IPS-15b (cell line): ENCODE measurements around the gene ARL2BP.

Experiments
- H3K27me3 ChIP-seq: one replicate; pipeline ENCODE4 v1.6.1; 2013; ENCODE audit warnings: low read length; ENCODE audit not compliant: control insufficient read depth, insufficient read depth
- H3K36me3 ChIP-seq: one replicate; pipeline ENCODE4 v1.6.1; 2013; ENCODE audit warnings: low read length; ENCODE audit not compliant: control insufficient read depth, insufficient read depth
- H3K4me1 ChIP-seq: one replicate; pipeline ENCODE4 v1.6.1; 2013; ENCODE audit warnings: mild to moderate bottlenecking, low read length; ENCODE audit not compliant: control insufficient read depth, insufficient read depth
- H3K4me3 ChIP-seq: one replicate; pipeline ENCODE4 v1.5.1; 2013; ENCODE audit warnings: low read depth, low read length
- H3K9ac ChIP-seq: one replicate; pipeline ENCODE4 v1.6.1; 2013; ENCODE audit warnings: low read depth, mild to moderate bottlenecking, low read length
- H3K9me3 ChIP-seq: one replicate; pipeline ENCODE4 v1.6.1; 2013; ENCODE audit warnings: mild to moderate bottlenecking, low read length; ENCODE audit not compliant: control insufficient read depth, insufficient read depth

The ARL2BP gene

GRCh38 chr16:57223057-57223456 lies 22.0 kb upstream of the ARL2BP start:
- no peaks in the 10 kb centered on the region for H3K27me3 ChIP-seq
- no peaks in the 10 kb centered on the region for H3K4me1 ChIP-seq
- no peak overlapping the region for H3K4me3 ChIP-seq
- peaks cover 18% of the 10 kb centered on the region for H3K36me3 ChIP-seq
- no peak overlapping the region for H3K9ac ChIP-seq
- no peaks in the 10 kb centered on the region for H3K9me3 ChIP-seq

GRCh38 chr16:57224651-57225335 lies 20.3 kb upstream of the ARL2BP start:
- no peaks in the 10 kb centered on the region for H3K4me1 ChIP-seq
- H3K9me3 ChIP-seq, result no peaks in the 10 kb centered on the region
- H3K36me3 ChIP-seq, result peaks cover 18% of the 10 kb centered on the region
- H3K27me3 ChIP-seq, result no peaks in the 10 kb centered on the region
- no peak overlapping the region for H3K4me3 ChIP-seq
- H3K9ac ChIP-seq, result no peak overlapping the region

DNA sequence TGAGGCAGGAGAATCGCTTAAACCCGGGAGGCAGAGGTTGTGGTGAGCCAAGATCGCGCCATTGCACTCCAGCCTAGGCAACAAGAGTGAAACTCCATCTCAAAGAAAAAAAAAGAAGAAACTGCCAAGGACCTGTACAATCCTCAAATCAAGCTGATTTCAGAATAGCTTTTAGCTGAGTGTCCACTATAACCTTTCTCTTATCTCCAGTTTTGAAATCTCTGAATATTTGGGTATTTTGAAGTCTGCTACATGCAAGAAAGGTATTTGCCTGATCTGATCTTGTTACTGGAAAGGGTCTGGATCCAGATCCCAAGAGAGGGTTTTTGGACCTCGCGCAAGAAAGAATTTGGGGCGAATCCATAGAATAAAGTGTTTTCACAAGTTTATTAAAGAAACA lies 19.1 kb upstream of the ARL2BP start:
- peaks cover 18% of the 10 kb centered on the region for H3K36me3 ChIP-seq
- no peak overlapping the region for H3K4me3 ChIP-seq

DNA sequence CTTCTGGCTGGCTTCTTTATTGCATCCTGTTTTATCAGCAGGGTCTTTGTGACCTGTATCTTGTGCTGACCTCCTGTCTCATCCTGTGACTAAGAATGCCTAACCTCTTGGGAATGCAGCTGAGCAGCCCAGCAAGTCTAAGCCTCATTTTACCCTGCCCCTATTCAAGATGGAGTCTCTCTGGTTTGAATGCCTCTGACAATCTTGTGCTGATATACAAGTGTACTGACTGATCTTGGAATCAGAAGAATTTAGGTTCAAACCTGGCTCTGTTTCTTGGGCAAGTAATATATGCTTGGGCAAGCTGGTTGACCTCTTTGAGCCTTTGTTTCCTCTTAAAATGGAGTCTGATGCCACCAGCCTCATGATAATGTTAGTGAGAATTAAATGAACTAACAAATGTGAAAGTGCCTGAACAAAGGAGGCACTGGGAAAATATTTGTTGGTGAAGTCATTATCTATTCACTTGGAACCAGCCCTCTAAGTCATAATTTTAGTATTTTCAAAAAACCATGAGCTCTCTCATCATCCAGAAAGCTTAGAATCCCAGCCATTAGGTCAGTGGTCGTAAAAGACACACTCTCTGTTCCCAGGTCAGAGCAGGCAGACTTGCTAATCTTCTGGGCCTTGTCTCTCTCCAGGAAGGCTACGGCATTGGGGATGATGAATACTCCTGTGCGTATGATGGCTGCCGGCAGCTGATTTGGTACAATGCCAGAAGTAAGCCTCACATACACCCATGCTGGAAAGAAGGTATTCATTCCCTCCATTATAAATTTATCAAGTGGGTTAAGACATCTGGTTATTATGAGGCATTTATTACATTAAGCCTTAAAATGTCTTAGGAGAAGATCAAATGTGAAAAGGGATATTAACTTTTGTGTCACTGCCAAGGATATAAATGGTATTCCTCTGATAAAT lies 18.1 kb upstream of the ARL2BP start:
- Histone ChIP-seq H3K9me3 (no peaks in the 10 kb centered on the region), H3K9ac (no peak overlapping the region), H3K36me3 (peaks cover 17% of the 10 kb centered on the region), H3K27me3 (no peaks in the 10 kb centered on the region), H3K4me3 (no peak overlapping the region), H3K4me1 (no peaks in the 10 kb centered on the region)

More for the DNA sequence above, 19.1 kb upstream of the ARL2BP start:
- no peaks in the 10 kb centered on the region for H3K27me3 ChIP-seq
- no peak overlapping the region for H3K9ac ChIP-seq
- no peaks in the 10 kb centered on the region for H3K4me1 ChIP-seq
- H3K9me3 ChIP-seq, result no peaks in the 10 kb centered on the region

GRCh38 chr16:57229079-57229478 lies 16.0 kb upstream of the ARL2BP start:
- no peak overlapping the region for H3K9ac ChIP-seq
- no peaks in the 10 kb centered on the region for H3K4me1 ChIP-seq
- no peaks in the 10 kb centered on the region for H3K27me3 ChIP-seq
- H3K9me3 ChIP-seq, result no peaks in the 10 kb centered on the region
- peaks cover 14% of the 10 kb centered on the region for H3K36me3 ChIP-seq
- H3K4me3 ChIP-seq, result no peak overlapping the region

DNA sequence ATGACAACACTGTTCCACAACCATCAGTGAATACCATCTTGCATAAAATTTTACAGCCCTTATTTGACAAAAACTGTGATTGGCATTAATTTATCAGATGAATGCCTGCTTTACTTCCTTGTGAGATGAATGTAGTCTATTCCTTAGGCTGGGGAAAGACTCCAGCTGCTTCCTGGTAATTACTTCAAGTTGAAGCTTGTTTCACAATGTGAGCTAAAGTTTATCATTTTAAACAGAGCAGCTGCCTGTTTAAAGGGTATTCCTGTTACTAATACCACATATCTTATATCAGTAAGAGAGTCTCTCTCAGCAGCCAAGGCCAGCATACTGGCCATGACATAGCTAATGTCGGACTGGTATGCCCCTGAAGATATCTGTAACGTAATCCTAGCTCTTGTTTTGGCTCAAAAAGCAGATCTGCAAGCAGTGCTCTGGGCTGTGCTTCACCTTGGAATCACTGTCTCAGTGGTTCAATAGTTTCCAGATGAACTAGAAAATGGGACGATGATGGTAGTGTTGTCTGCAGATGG lies 13.2 kb upstream of the ARL2BP start:
- H3K9me3 ChIP-seq, result no peaks in the 10 kb centered on the region
- no peaks in the 10 kb centered on the region for H3K27me3 ChIP-seq
- peaks cover 7% of the 10 kb centered on the region for H3K36me3 ChIP-seq
- H3K4me3 ChIP-seq, result no peak overlapping the region
- H3K4me1 ChIP-seq, result no peaks in the 10 kb centered on the region
- H3K9ac ChIP-seq, result no peak overlapping the region

DNA sequence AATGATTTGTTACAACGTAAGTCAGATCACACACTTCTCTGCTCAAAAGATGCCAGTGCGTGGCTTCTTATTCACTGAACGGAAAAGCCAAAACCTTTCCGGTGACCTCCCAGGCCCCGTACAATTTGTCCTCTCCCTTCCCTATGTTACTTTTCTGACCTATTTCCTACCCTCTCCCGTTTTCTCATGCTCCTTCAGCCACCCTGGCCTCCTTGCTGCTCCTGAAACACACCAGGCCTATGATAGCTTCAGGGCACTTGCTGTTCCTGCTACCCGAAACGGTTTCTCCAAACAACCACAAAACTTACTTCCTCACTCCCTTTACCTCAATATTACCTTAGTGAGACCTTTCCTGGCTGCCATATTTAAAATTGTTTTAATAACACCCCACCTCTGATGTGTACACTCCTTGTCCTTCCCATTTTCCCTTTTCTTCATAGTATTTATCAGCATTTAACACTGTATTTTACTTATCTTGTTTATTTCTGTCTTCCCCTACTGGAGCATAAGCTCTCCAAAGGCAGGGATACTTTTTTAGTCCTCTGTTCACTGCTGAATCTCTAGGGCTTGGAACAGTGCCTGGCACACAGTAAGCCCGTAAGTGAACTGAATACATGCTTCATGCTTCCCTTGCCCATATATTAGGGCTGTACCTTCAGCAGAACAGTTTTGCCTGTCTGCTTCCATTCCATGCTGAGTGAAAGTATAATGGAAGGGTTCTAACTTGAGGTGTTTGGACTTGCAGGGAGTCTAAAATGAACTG lies 10.9 kb upstream of the ARL2BP start:
- H3K4me1 ChIP-seq, result no peaks in the 10 kb centered on the region
- no peak overlapping the region for H3K4me3 ChIP-seq
- H3K36me3 ChIP-seq, result peaks cover 3% of the 10 kb centered on the region
- no peaks in the 10 kb centered on the region for H3K9me3 ChIP-seq
- H3K27me3 ChIP-seq, result no peaks in the 10 kb centered on the region
- H3K9ac ChIP-seq, result no peak overlapping the region

DNA sequence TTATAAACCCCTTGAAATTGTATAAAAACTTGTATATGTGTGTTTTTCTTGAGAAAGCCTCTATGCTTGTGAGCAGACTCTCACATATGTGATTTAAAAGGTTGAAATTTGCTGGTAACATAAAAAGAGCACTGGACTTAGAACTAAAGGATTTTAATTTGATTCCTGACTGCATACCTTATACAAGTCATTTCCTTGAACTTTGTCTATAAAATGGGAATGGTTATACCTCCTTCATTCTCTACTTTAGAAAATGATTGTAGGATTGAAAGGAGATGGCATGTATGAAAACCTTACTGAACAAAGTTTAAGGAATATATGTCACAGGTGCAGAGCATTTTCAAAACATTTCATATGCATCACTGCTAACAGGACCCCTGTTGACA lies 10.4 kb upstream of the ARL2BP start:
- H3K9ac ChIP-seq, result no peak overlapping the region
- peaks cover 3% of the 10 kb centered on the region for H3K36me3 ChIP-seq
- H3K4me3 ChIP-seq, result no peak overlapping the region
- no peaks in the 10 kb centered on the region for H3K9me3 ChIP-seq
- no peaks in the 10 kb centered on the region for H3K4me1 ChIP-seq
- no peaks in the 10 kb centered on the region for H3K27me3 ChIP-seq

- Histone ChIP-seq H3K9ac (no peak overlapping the region), H3K4me1 (no peaks in the 10 kb centered on the region), H3K4me3 (no peak overlapping the region), H3K36me3 (peaks cover 3% of the 10 kb centered on the region), H3K27me3 (no peaks in the 10 kb centered on the region), H3K9me3 (no peaks in the 10 kb centered on the region)
Measured at GRCh38 chr16:57235128-57236021, 9.7 kb upstream of the ARL2BP start.

- peaks cover 3% of the 10 kb centered on the region for H3K36me3 ChIP-seq
Measured at GRCh38 chr16:57236022-57236350, 9.1 kb upstream of the ARL2BP start.

DNA sequence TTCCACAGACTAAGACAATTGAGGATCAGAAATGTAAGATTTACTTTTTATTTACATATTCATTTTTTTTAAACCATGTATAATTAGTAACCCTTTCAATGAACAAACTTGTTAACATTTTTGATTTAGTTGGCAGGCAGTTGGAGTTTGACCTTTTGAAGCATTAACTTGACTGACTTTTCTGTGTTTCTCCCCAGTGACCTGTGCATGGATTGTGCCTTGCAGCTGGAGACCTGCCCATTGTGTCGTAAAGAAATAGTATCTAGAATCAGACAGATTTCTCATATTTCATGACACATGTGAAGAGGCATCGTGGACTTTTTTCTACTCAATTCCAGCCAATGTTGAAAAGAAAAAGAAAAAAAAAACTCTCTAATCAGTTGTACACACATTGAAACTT lies 6.4 kb upstream of the ARL2BP start:
- H3K9me3 ChIP-seq, result no peaks in the 10 kb centered on the region
- no peaks in the 10 kb centered on the region for H3K36me3 ChIP-seq
- no peak overlapping the region for H3K9ac ChIP-seq
- no peaks in the 10 kb centered on the region for H3K27me3 ChIP-seq
- H3K4me1 ChIP-seq, result no peaks in the 10 kb centered on the region
- no peak overlapping the region for H3K4me3 ChIP-seq

More at GRCh38 chr16:57236022-57236350, 9.1 kb upstream of the ARL2BP start:
- Histone ChIP-seq H3K4me3 (no peak overlapping the region), H3K9me3 (no peaks in the 10 kb centered on the region), H3K4me1 (no peaks in the 10 kb centered on the region), H3K27me3 (no peaks in the 10 kb centered on the region), H3K9ac (no peak overlapping the region)
